Heart left ventricle (tissue), 16 donors: Measurements from ENCODE around the gene LPCAT2. TPM values are rescaled to one million over a fixed set of nuclear protein-coding genes. Genes with fewer than 3 reads are reported as not detected.

Source experiments
- ATAC-seq, 4 donors: fragments of 200-7000 bp; cut with Tn5 transposase; one replicate each; pipeline ENCODE4 v1.9.1; 2020 to 2022; ENCODE audit warnings: moderate library complexity in 4 of 4, mild to moderate bottlenecking in 3 of 4, moderate number of reproducible peaks in 1 of 4
- DNase-seq, 5 donors: peaks; one replicate each; pipeline ENCODE4 v3.0.0-alpha.2; 2020
- H3K27ac ChIP-seq, 12 donors: fragments of 200-600 bp; sonication (generic) in 4 of 12; one replicate each; pipeline versions ENCODE4 v1.5.0 to v1.8.0; 2016 to 2022; ENCODE audit warnings: mild to moderate bottlenecking in 2 of 12
- H3K27me3 ChIP-seq, 9 donors: fragments of 200-600 bp; sonication (generic) in 2 of 9; one replicate each; pipeline versions ENCODE4 v1.5.1 to v1.8.0; 2016 to 2022; ENCODE audit warnings: mild to moderate bottlenecking in 3 of 9
- H3K36me3 ChIP-seq, 9 donors: fragments of 200-600 bp; sonication (generic) in 2 of 9; one replicate each; pipeline versions ENCODE4 v1.5.0 to v1.8.0; 2018 to 2022; ENCODE audit warnings: mild to moderate bottlenecking in 2 of 9
- H3K4me1 ChIP-seq, 12 donors: fragments of 200-600 bp; sonication (generic) in 4 of 12; one replicate each; pipeline versions ENCODE4 v1.5.0 to v1.8.0; 2016 to 2022; ENCODE audit warnings: mild to moderate bottlenecking in 3 of 12
- H3K4me3 ChIP-seq, 12 donors: fragments of 200-600 bp; sonication (generic) in 4 of 12; one replicate each; pipeline versions ENCODE4 v1.5.0 to v1.8.0; 2017 to 2022; ENCODE audit warnings: mild to moderate bottlenecking in 9 of 12, moderate library complexity in 4 of 12
- H3K9me3 ChIP-seq, 12 donors: fragments of 200-600 bp; sonication (generic) in 4 of 12; one replicate each; pipeline versions ENCODE4 v1.5.0 to v1.8.0; 2016 to 2022; ENCODE audit warnings: mild to moderate bottlenecking in 1 of 12
- POLR2A ChIP-seq, 2 donors: fragments of 450-650 bp; IDR thresholded peaks; one replicate each; pipeline ENCODE4 v1.6.1; 2017; ENCODE audit warnings: antibody characterized with exemption in 2 of 2, mild to moderate bottlenecking in 2 of 2, moderate library complexity in 2 of 2
- WGBS, 4 donors: extraction: QIAGEN DNeasy Blood & Tissue Kit in 2 of 4; methylation state at CpG; one replicate each; pipeline versions ENCODE4 v1.1.5 to v1.1.7; 2013 to 2018; 5-methylcytosine and 5-hydroxymethylcytosine counted together
- intact Hi-C, 10 donors: fragments of 100-400 bp; cut with DNase I; formaldehyde crosslinking; loops; one replicate each; pipeline versions ENCODE4 v1.11.1 to v1.14.2; 2022
- polyA plus RNA-seq, 2 donors: library from polyadenylated mRNA; stranded (reverse); fragments of 200-250 nt; gene quantifications; one replicate each; pipeline ENCODE4 v1.2.3, GENCODE V29; 2013
- total RNA-seq, 9 donors: library from RNA; depleted of rRNA in 2 of 9; stranded (reverse); fragments of >200 nt in 2 of 9; fragmentation: NEBNext Ultra II Directional in 3 of 9; extraction: Animal tissue kit (Norgen Biotek cat#: 25700) in 3 of 9; gene quantifications; one replicate each; pipeline versions ENCODE4 v1.1.0 to v1.2.4, GENCODE V29; 2016 to 2023
- TF ChIP-seq, protein P1 (sequence below), 12 donors: fragments of 200-600 bp; sonication (generic) in 4 of 12; IDR thresholded peaks; one replicate each; pipeline versions ENCODE4 v1.5.0 to v1.8.0; 2018 to 2022; ENCODE audit warnings: antibody characterized with exemption in 12 of 12, mild to moderate bottlenecking in 5 of 12
- donor health status: ischemic (EF 13 %, LVEDD 7.1; RV severe dilation, severe dysfunction).
- donor health status: healthy with polysubstance abuse.
- donor health status: DM: no; HTN: yes; CAD: no.
- donor health status: DM: no; HTN: no; CAD: no.
- donor health status: ischemic (EF 25% LVEDD 6.9; RV normal size, moderate dysfunction).
- donor health status: ischemic (EF 25% LVEDD 5.7; RV mildly dilated, moderate dysfunction).
- donor health status: healthy.
- donor health status: DM: yes; HTN: yes; CAD: no.
- donor health status: ischemic (EF 35%, LVEDD 5.7; RV mildly dilated, moderate dysfunction).
- donor health status: nonischemic (EF 11% LVEDD 7.7; RV severe dilation, severe dysfunction).
- donor health status: DM: yes; HTN: yes; CAD: no.
- donor health status: PGD.
- donor health status: ischemic (EF 29% LVEDD 5.4; RV normal size, mild dysfunction).
- donor health status: nonischemic (EF 23%, LVEDD 6.1; RV moderate dilation, normal function).

The LPCAT2 gene
- total and polyA plus RNA-seq, 11 donors: 3.8 to 13.6 (median 6.5) TPM

DNA sequence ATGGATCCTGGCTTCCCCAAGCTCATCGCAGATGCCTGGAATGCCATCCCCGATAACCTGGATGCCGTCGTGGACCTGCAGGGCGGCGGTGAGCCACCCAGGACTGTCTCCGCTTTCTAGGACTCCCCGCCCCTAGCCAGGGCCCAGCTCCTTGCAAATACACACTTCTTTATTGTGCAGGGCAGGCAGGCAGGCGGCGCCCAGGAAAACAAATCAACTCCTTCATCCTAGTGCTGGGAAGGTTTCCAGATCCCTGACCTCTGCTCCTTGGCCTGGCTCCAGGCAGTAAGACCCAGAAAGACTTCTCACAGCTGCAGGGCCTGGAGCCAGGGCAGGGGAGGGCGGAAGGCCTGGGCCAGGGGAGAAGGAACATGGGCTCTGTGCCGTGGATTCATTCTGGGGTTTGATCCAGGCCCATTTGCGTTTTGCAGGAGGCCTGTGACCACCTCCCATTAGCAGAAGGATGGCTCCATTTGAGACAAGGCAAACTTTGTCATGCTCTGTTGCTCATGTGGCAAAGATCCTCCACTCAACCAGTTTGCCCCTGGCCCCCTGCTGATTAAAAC is 6.0 kb upstream of the LPCAT2 start:
- ATAC-seq (peak; percentile 71 to 85 (median 81)), DNase-seq (peak; percentile 88 to 93 (median 89))
- Histone ChIP-seq H3K4me3 (no peak overlapping the region), H3K9me3 (no peaks in the 10 kb centered on the region), H3K4me1 (peaks cover 10 to 55% (median 41%) of the 10 kb centered on the region in 12 donors), H3K27ac (peak overlapping the region in 9 of 12 donors; percentile 26 to 74 (median 41)), H3K36me3 (peaks cover 0 to 71% (median 7%) of the 10 kb centered on the region in 9 donors), H3K27me3 (no peaks in the 10 kb centered on the region)
- intact Hi-C loops: loop anchor here in 1 of 10 donors (2.0 kb wide), 1 partner anchor 24 kb away; the partner anchor contains the start of gene MMP2
- 12 to 38% (median 21%) methylated on average over 9 to 13 of the region's 13 CpGs for WGBS, 4 donors
- TF ChIP-seq, protein P1, sequence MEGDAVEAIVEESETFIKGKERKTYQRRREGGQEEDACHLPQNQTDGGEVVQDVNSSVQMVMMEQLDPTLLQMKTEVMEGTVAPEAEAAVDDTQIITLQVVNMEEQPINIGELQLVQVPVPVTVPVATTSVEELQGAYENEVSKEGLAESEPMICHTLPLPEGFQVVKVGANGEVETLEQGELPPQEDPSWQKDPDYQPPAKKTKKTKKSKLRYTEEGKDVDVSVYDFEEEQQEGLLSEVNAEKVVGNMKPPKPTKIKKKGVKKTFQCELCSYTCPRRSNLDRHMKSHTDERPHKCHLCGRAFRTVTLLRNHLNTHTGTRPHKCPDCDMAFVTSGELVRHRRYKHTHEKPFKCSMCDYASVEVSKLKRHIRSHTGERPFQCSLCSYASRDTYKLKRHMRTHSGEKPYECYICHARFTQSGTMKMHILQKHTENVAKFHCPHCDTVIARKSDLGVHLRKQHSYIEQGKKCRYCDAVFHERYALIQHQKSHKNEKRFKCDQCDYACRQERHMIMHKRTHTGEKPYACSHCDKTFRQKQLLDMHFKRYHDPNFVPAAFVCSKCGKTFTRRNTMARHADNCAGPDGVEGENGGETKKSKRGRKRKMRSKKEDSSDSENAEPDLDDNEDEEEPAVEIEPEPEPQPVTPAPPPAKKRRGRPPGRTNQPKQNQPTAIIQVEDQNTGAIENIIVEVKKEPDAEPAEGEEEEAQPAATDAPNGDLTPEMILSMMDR (IDR thresholded peaks at IDR 0.05): peak in 4 of 12 donors; percentile 19 to 35 (median 25)
- TF ChIP-seq POLR2A (IDR thresholded peaks at IDR 0.05): no peak

DNA sequence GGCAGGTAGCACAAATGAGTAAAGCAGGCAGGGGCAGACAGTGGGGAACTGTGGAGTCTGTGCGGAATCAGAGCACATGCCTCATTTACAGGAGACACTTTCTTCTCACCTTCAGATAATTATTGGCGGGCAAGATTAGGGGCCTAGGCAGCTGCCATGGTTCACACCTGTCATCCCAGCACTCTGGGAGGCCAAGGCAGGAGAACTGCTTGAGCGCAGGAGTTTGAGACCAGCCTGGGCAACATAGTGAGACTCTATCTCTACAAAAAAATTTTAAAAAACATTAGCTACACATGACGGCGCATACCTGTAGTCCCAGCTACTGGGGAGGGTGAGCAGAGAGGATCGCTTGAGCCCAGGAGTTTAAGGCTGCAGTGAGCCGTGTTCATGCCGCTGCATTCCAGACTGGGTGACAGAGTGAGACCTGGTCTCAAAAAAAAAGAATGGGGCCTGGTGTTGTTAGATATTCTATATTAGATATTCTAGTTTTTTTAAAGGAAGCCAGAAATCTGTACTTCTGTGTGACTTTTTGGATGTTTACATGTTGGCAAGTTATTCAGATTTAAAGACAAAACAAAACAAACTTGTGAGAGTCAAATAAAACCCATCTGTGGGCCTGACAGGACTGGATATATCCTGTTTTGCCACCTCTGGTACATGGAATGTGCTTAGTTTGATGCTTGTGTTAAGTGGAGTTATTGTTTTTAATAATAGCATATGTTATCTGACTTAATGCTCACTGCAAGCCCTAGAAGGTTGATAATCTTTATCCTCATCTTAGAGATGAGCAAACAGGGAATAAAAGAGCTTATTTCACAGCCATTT is 4.9 kb upstream of the LPCAT2 start:
- ATAC-seq: no peak

DNA sequence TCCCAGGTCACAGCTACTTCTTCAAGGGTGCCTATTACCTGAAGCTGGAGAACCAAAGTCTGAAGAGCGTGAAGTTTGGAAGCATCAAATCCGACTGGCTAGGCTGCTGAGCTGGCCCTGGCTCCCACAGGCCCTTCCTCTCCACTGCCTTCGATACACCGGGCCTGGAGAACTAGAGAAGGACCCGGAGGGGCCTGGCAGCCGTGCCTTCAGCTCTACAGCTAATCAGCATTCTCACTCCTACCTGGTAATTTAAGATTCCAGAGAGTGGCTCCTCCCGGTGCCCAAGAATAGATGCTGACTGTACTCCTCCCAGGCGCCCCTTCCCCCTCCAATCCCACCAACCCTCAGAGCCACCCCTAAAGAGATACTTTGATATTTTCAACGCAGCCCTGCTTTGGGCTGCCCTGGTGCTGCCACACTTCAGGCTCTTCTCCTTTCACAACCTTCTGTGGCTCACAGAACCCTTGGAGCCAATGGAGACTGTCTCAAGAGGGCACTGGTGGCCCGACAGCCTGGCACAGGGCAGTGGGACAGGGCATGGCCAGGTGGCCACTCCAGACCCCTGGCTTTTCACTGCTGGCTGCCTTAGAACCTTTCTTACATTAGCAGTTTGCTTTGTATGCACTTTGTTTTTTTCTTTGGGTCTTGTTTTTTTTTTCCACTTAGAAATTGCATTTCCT is 3.4 kb upstream of the LPCAT2 start:
- Histone ChIP-seq H3K9me3 (no peaks in the 10 kb centered on the region), H3K27ac (no peak overlapping the region), H3K36me3 (peaks cover 0 to 54% (median 0%) of the 10 kb centered on the region in 9 donors), H3K4me3 (no peak overlapping the region), H3K27me3 (no peaks in the 10 kb centered on the region), H3K4me1 (peaks cover 10 to 46% (median 34%) of the 10 kb centered on the region in 12 donors)
- ATAC-seq: no peak
- WGBS, 4 donors: 96 to 98% (median 97%) methylated on average over 10 of the region's 10 CpGs
- TF ChIP-seq, protein P1 (IDR thresholded peaks at IDR 0.05): no peak
- TF ChIP-seq POLR2A (IDR thresholded peaks at IDR 0.05): no peak
- intact Hi-C loops: loop anchor here in 1 of 10 donors (5.0 kb wide), 1 partner anchor 37 kb away; no protein-coding TSS in a partner anchor
- DNase-seq: no peak

More for the DNA sequence above, 4.9 kb upstream of the LPCAT2 start:
- peaks cover 10 to 57% (median 43%) of the 10 kb centered on the region in 12 donors for H3K4me1 ChIP-seq
- 91 to 96% (median 95%) methylated on average over 8 of the region's 8 CpGs for WGBS, 4 donors
- TF ChIP-seq POLR2A (IDR thresholded peaks at IDR 0.05): no peak
- TF ChIP-seq, protein P1 (IDR thresholded peaks at IDR 0.05): no peak
- H3K36me3 ChIP-seq: peaks cover 0 to 62% (median 0%) of the 10 kb centered on the region in 9 donors
- intact Hi-C loops: loop anchor here in 1 of 10 donors (2.0 kb wide), 1 partner anchor 25 kb away; the partner anchor contains the start of gene MMP2
- H3K27me3 ChIP-seq: no peaks in the 10 kb centered on the region
- H3K9me3 ChIP-seq: no peaks in the 10 kb centered on the region
- no peak overlapping the region for H3K4me3 ChIP-seq
- DNase-seq: no peak
- H3K27ac ChIP-seq: peak overlapping the region in 4 of 12 donors; percentile 39 to 74 (median 53)
